T-cell (primary cell): ENCODE data around the gene BBIP1. TPM values are rescaled to one million over a fixed set of nuclear protein-coding genes. Genes with fewer than 3 reads are reported as not detected.
"Not testable (repeated sequence)": the region's sequence is repeated elsewhere in the genome, so short reads cannot be mapped to it uniquely, and the experiment has no call there.

Experiments used
- ATAC-seq, 4 experiments: fragments of 200-7000 bp in 3 of 4; fragments of 150-1000 bp in 1 of 4; cut with Tn5 transposase; replicated peaks in 1 of 4; 1 replicate in 3 of 4; 2 replicates in 1 of 4; pipeline ENCODE4 v1.10.0; 2021; ENCODE audit warnings: moderate library complexity in 3 of 4, mild to moderate bottlenecking in 2 of 4, moderate number of reproducible peaks in 1 of 4
- CTCF ChIA-PET, 2 donors: fragments of 300-600 bp; sonication (Branson Sonifier 250); formaldehyde crosslinking; loops; one replicate each; lab custom pipeline; 2022; ENCODE audit warnings: antibody characterized with exemption in 2 of 2; lab: Charles Lee
- POLR2A ChIA-PET, 2 donors: fragments of 300-600 bp; sonication (Branson Sonifier 250); formaldehyde crosslinking; loops; one replicate each; lab custom pipeline; 2022; ENCODE audit warnings: antibody characterized with exemption in 2 of 2; lab: Charles Lee
- DNase-seq, 35 experiments: peaks; one replicate each; pipeline versions ENCODE4 v3.0.0 to v3.0.0-alpha.2; 2013 to 2023
- H3K27ac ChIP-seq: one replicate; pipeline ENCODE4 v1.5.1; 2013; ENCODE audit warnings: low read length
- H3K27me3 ChIP-seq, 2 experiments: replicated peaks in 1 of 2; 1 replicate in 1 of 2; 2 replicates in 1 of 2; pipeline versions ENCODE4 v1.6.1 to v1.7.0; 2013; ENCODE audit warnings: low read length in 1 of 2, mixed read lengths in 1 of 2; ENCODE audit not compliant: control insufficient read depth in 2 of 2, insufficient read depth in 2 of 2; ENCODE audit errors: extremely low read depth in 1 of 2
- H3K36me3 ChIP-seq, 2 donors: 1 replicate in 1 of 2; 2 replicates in 1 of 2; pipeline versions ENCODE4 v1.6.1 to v1.7.0; 2013; ENCODE audit warnings: low read length in 1 of 2; ENCODE audit not compliant: control insufficient read depth in 2 of 2, insufficient read depth in 1 of 2; ENCODE audit errors: extremely low read depth in 1 of 2
- H3K4me1 ChIP-seq, 2 experiments: 1 replicate in 1 of 2; 2 replicates in 1 of 2; pipeline versions ENCODE4 v1.6.1 to v1.7.0; 2013; ENCODE audit warnings: low read length in 2 of 2, mixed read lengths in 1 of 2; ENCODE audit not compliant: insufficient read depth in 2 of 2, control insufficient read depth in 1 of 2; ENCODE audit errors: extremely low read depth in 1 of 2
- H3K4me3 ChIP-seq, 2 donors: 1 replicate in 1 of 2; 2 replicates in 1 of 2; pipeline versions ENCODE4 v1.5.1 to v1.7.0; 2013; ENCODE audit warnings: mild to moderate bottlenecking in 2 of 2, low read length in 1 of 2, moderate library complexity in 1 of 2; ENCODE audit not compliant: control insufficient read depth in 1 of 2; ENCODE audit errors: extremely low read depth in 1 of 2
- H3K9me3 ChIP-seq: 2 replicates; pipeline ENCODE4 v1.7.0; 2013
- H3K27ac Mint-ChIP-seq, 2 donors: one replicate each; pipeline ENCODE4 v1.8.0; 2020 to 2021; ENCODE audit warnings: mild to moderate bottlenecking in 2 of 2, mixed read lengths in 2 of 2
- H3K27me3 Mint-ChIP-seq, 2 donors: one replicate each; pipeline ENCODE4 v1.8.0; 2021 to 2022; ENCODE audit warnings: mixed read lengths in 2 of 2
- H3K36me3 Mint-ChIP-seq: one replicate; pipeline ENCODE4 v1.8.0; 2021; ENCODE audit warnings: mixed read lengths
- H3K4me1 Mint-ChIP-seq, 3 donors: one replicate each; pipeline ENCODE4 v1.8.0; 2020 to 2022; ENCODE audit warnings: mixed read lengths in 3 of 3, mild to moderate bottlenecking in 1 of 3
- H3K4me3 Mint-ChIP-seq, 3 donors: one replicate each; pipeline ENCODE4 v1.8.0; 2020 to 2022; ENCODE audit warnings: mild to moderate bottlenecking in 3 of 3, mixed read lengths in 3 of 3, moderate library complexity in 3 of 3
- H3K9me3 Mint-ChIP-seq, 3 donors: one replicate each; pipeline ENCODE4 v1.8.0; 2020 to 2022; ENCODE audit warnings: mixed read lengths in 3 of 3
- WGBS: methylation state at CpG from one replicate; pipeline ENCODE4 v1.1.5; 2013; ENCODE audit warnings: missing lambda C conversion rate; ENCODE audit not compliant: insufficient coverage; 5-methylcytosine and 5-hydroxymethylcytosine counted together
- total RNA-seq, 35 experiments: library from RNA in 6 of 35; stranded (reverse) in 6 of 35; fragments of 120-200 nt in 1 of 35; gene quantifications; one replicate each; pipeline versions ENCODE4 v1.2.1 to v1.2.4 and lab custom pipeline; 2013 to 2026

BBIP1 gene
- total RNA-seq, 5 donors from 2014 or later (not counting 1 experiment from before 2014, with no cell fraction given) = 28.6 to 36.6 (median 32.0) TPM

DNA sequence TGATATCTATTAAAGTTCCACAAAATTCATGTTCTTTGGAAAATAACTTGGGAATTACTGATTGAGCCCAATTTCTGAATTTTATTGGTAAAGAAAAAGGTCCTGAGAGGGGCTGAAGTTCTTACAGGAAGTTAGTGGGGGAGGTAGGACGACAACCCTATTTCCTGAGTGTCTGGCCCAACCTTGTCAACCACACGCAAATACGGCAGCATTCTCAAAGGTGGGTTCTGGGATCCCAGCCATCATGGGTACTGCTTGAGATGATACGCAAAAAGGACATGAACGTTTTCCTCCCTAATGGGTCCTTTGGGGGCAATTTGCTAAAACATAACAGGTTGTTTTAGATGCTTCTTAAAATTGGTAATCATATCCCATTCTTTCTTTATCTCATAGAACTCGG is 50.0 kb downstream of the BBIP1 start:
- H3K9me3 ChIP-seq = no peaks in the 10 kb centered on the region
- no peaks in the 10 kb centered on the region for H3K27me3 Mint-ChIP-seq
- peaks cover 0 to 4% (median 0%) of the 10 kb centered on the region in 3 donors for H3K9me3 Mint-ChIP-seq
- POLR2A ChIA-PET = interaction anchor here in 1 of 2 donors (0.6 to 1.1 kb wide), 3 partner anchors 8 to 12 kb away, joined by 3 to 5 read pairs (median 5); no protein-coding TSS in a partner anchor
- peak; percentile 18 to 32 (median 24) for ATAC-seq
- peak in 34 of 35 experiments; percentile 40 to 87 (median 63) for DNase-seq
- peaks cover 69 to 71% of the 10 kb centered on the region in 2 experiments for H3K4me1 ChIP-seq
- peak overlapping the region; percentile 84 to 99 (median 97) for H3K4me3 Mint-ChIP-seq
- CTCF ChIA-PET = interaction anchor here in 1 of 2 donors (0.5 to 0.9 kb wide), 2 partner anchors 12 to 50 kb away, joined by 4 to 5 read pairs; partner anchors contain the start of genes BBIP1 and SHOC2
- WGBS = 0% methylated on average over 1 of the region's 6 CpGs
- H3K27ac ChIP-seq = peak overlapping the region; percentile 96
- H3K36me3 ChIP-seq = no peaks in the 10 kb centered on the region
- H3K27ac Mint-ChIP-seq = peak overlapping the region; percentile 99
- peaks cover 75 to 82% (median 76%) of the 10 kb centered on the region in 3 donors for H3K4me1 Mint-ChIP-seq
- no peaks in the 10 kb centered on the region for H3K27me3 ChIP-seq
- H3K4me3 ChIP-seq = peak overlapping the region in 1 of 2 donors; percentile 10
- peaks cover 6% of the 10 kb centered on the region for H3K36me3 Mint-ChIP-seq

- no peaks in the 10 kb centered on the region for H3K27me3 Mint-ChIP-seq
- H3K27ac Mint-ChIP-seq = peak overlapping the region; percentile 99
- H3K9me3 ChIP-seq = no peaks in the 10 kb centered on the region
- peaks cover 77 to 79% of the 10 kb centered on the region in 2 experiments for H3K4me1 ChIP-seq
- CTCF ChIA-PET = interaction anchor here (0.6 to 2.0 kb wide), 7 partner anchors 8 to 33 kb away, joined by 3 to 5 read pairs (median 4); no protein-coding TSS in a partner anchor
- POLR2A ChIA-PET = interaction anchor here (0.6 to 1.7 kb wide), 10 partner anchors 8 to 51 kb away, joined by 3 to 10 read pairs (median 4); partner anchors contain the start of genes BBIP1 (in 1 of the 2) and SHOC2 (in 1 of the 2)
- DNase-seq = no peak
- H3K36me3 Mint-ChIP-seq = peaks cover 4% of the 10 kb centered on the region
- peak overlapping the region; percentile 84 to 99 (median 97) for H3K4me3 Mint-ChIP-seq
- no peak overlapping the region for H3K4me3 ChIP-seq
- H3K36me3 ChIP-seq = no peaks in the 10 kb centered on the region
- WGBS = no CpG with 5 or more reads among the region's 4 CpGs
- H3K9me3 Mint-ChIP-seq = peaks cover 0 to 4% (median 0%) of the 10 kb centered on the region in 3 donors
- peaks cover 84 to 87% (median 86%) of the 10 kb centered on the region in 3 donors for H3K4me1 Mint-ChIP-seq
- H3K27me3 ChIP-seq = no peaks in the 10 kb centered on the region
- peak overlapping the region; percentile 96 for H3K27ac ChIP-seq
- ATAC-seq = no peak
Observed at GRCh38 chr10:110867807-110868465, 51.0 kb downstream of the BBIP1 start.

- peaks cover 92 to 94% (median 93%) of the 10 kb centered on the region in 3 donors for H3K4me1 Mint-ChIP-seq
- H3K4me3 Mint-ChIP-seq = peak overlapping the region; percentile 2 to 84 (median 26)
- DNase-seq = peak in 1 of 35 experiments; percentile 32
- H3K27ac Mint-ChIP-seq = peak overlapping the region; percentile 99
- ChIA-PET CTCF (interaction anchor here (0.6 to 2.0 kb wide), 7 partner anchors 8 to 32 kb away, joined by 3 to 5 read pairs (median 3); no protein-coding TSS in a partner anchor), POLR2A (interaction anchor here (0.8 to 1.7 kb wide), 7 partner anchors 10 to 52 kb away, joined by 3 to 10 read pairs (median 4); partner anchors contain the start of genes BBIP1 (in 1 of the 2) and SHOC2 (in 1 of the 2))
- H3K27me3 Mint-ChIP-seq, H3K9me3 Mint-ChIP-seq, H3K9me3 ChIP-seq, ATAC-seq, H3K27me3 ChIP-seq, H3K36me3 ChIP-seq, H3K36me3 Mint-ChIP-seq, H3K4me3 ChIP-seq: not testable (repeated sequence)
- Histone ChIP-seq H3K27ac (peak overlapping the region; percentile 96), H3K4me1 (peaks cover 84 to 86% of the 10 kb centered on the region in 2 experiments)
- WGBS = 89% methylated on average over 3 of the region's 8 CpGs
Observed at GRCh38 chr10:110867011-110867806, 51.8 kb downstream of the BBIP1 start.

DNA sequence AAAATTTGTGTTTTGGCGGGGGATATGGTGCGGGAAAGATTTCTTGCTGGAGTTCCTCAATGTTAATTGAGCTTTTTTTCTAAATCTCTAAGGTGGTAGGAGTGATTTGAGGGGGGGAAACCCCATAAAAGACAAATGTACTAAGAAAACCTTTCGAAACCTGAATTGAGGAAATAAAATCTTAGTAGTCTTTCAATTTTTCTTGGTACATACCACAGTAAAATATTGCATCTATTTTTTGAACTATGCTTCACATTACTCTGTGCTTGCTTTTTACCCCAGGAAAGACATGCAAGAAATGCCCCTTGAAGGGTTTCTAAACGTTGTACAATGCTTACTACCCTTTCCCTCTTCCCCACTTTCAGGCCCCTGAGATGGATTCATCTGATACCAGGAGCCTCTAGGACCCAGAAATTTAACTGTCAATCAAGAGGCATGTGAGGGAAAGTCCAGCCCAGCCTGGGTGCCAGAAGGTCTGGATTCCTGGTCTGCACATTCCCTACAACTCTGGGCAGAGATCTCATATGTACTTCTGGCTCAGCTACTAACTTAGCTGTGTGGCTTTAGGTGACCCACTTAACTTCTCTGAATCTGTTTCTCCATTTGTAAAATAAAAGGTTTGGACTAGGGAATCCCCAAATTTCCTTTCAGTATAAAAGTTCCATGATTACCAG is 53.0 kb downstream of the BBIP1 start:
- CTCF ChIA-PET = interaction anchor here (0.9 to 1.2 kb wide), 3 partner anchors 13 to 28 kb away, joined by 3 to 4 read pairs (median 3); no protein-coding TSS in a partner anchor
- DNase-seq = peak in 1 of 35 experiments; percentile 49
- peak overlapping the region in 1 of 2 donors; percentile 36 for H3K4me3 ChIP-seq

GRCh38 chr10:110865186-110865808 is 53.7 kb downstream of the BBIP1 start:
- CTCF ChIA-PET = interaction anchor here in 1 of 2 donors (0.6 to 1.6 kb wide), 5 partner anchors 8 to 64 kb away, joined by 3 to 9 read pairs (median 3); no protein-coding TSS in a partner anchor
- H3K36me3 Mint-ChIP-seq = peaks cover 4% of the 10 kb centered on the region
- peaks cover 98 to 100% (median 99%) of the 10 kb centered on the region in 3 donors for H3K4me1 Mint-ChIP-seq
- ATAC-seq (no peak), DNase-seq (no peak)
- H3K27ac Mint-ChIP-seq = peak overlapping the region; percentile 99
- POLR2A ChIA-PET = interaction anchor here (0.6 to 1.5 kb wide), 11 partner anchors 8 to 79 kb away, joined by 3 to 11 read pairs (median 3); no protein-coding TSS in a partner anchor
- no peaks in the 10 kb centered on the region for H3K27me3 Mint-ChIP-seq
- Histone ChIP-seq H3K27me3 (no peaks in the 10 kb centered on the region), H3K36me3 (no peaks in the 10 kb centered on the region), H3K27ac (peak overlapping the region; percentile 96), H3K4me1 (peaks cover 92 to 93% of the 10 kb centered on the region in 2 experiments), H3K4me3 (peak overlapping the region; percentile 18 to 36), H3K9me3 (no peaks in the 10 kb centered on the region)
- H3K4me3 Mint-ChIP-seq = peak overlapping the region; percentile 63 to 84 (median 79)
- peaks cover 0 to 4% (median 0%) of the 10 kb centered on the region in 3 donors for H3K9me3 Mint-ChIP-seq
- WGBS = 39% methylated on average over 2 of the region's 6 CpGs

More for the DNA sequence above, 53.0 kb downstream of the BBIP1 start:
- Mint-ChIP-seq H3K9me3 (peaks cover 0 to 4% (median 0%) of the 10 kb centered on the region in 3 donors), H3K27ac (peak overlapping the region; percentile 99), H3K27me3 (no peaks in the 10 kb centered on the region), H3K36me3 (peaks cover 4% of the 10 kb centered on the region), H3K4me3 (peak overlapping the region; percentile 63 to 84 (median 79)), H3K4me1 (peaks cover 98 to 100% (median 99%) of the 10 kb centered on the region in 3 donors)
- Histone ChIP-seq H3K36me3 (no peaks in the 10 kb centered on the region), H3K4me1 (peaks cover 92 to 93% of the 10 kb centered on the region in 2 experiments), H3K27me3 (no peaks in the 10 kb centered on the region), H3K27ac (peak overlapping the region; percentile 96), H3K9me3 (no peaks in the 10 kb centered on the region)
- ATAC-seq = peak in 1 of 4 experiments; percentile 8
- POLR2A ChIA-PET = interaction anchor here (0.6 to 1.5 kb wide), 4 partner anchors 12 to 80 kb away, joined by 3 to 7 read pairs (median 4); no protein-coding TSS in a partner anchor
- 0% methylated on average over 1 of the region's 4 CpGs for WGBS
